NCI-H146 (cell line): ENCODE results near the gene CD2BP2.
A peak's percentile ranks its signal among the peaks of the same experiment; 100 is the strongest.

Source experiments
- DNase-seq: peaks from one replicate; lab custom pipeline; 2025; lab: John Stamatoyannopoulos, UW

The CD2BP2 gene

GRCh38 chr16:30378236-30379157, 23.4 kb upstream of the CD2BP2 start:
- peak; percentile 99 for DNase-seq

- peak; percentile 94 for DNase-seq
These were observed 22.7 kb upstream of the CD2BP2 start for GRCh38 chr16:30377812-30378235.

- DNase-seq, result no peak
These were observed 22.1 kb upstream of the CD2BP2 start for GRCh38 chr16:30377050-30377811.

- no peak for DNase-seq
These were observed 21.4 kb upstream of the CD2BP2 start for GRCh38 chr16:30376461-30376902.

GRCh38 chr16:30375864-30376263, 20.8 kb upstream of the CD2BP2 start:
- DNase-seq, result no peak

GRCh38 chr16:30374538-30374937, 19.4 kb upstream of the CD2BP2 start, which contains the start of gene MYL11:
Gene MYL11 (plus strand): TSS chr16:30374802. CDS start chr16:30374858, 56 bp downstream.
- DNase-seq, result no peak

GRCh38 chr16:30372725-30373124, 17.6 kb upstream of the CD2BP2 start:
- DNase-seq, result no peak

GRCh38 chr16:30372038-30372712, 17.1 kb upstream of the CD2BP2 start:
- DNase-seq, result no peak

GRCh38 chr16:30371248-30371816, 16.2 kb upstream of the CD2BP2 start:
- DNase-seq, result no peak

GRCh38 chr16:30370456-30371247, 15.5 kb upstream of the CD2BP2 start, which contains the start of gene TBC1D10B:
Gene TBC1D10B (minus strand): TSS chr16:30370494. CDS start chr16:30370183, 311 bp downstream.
- DNase-seq, result peak; percentile 100

- no peak for DNase-seq
These were observed 14.9 kb upstream of the CD2BP2 start for GRCh38 chr16:30369938-30370455.

- no peak for DNase-seq
These were observed 14.2 kb upstream of the CD2BP2 start for GRCh38 chr16:30369091-30369937.

GRCh38 chr16:30368792-30369090, 13.6 kb upstream of the CD2BP2 start:
- DNase-seq, result no peak

GRCh38 chr16:30368122-30368791, 13.1 kb upstream of the CD2BP2 start:
- no peak for DNase-seq

GRCh38 chr16:30367349-30368009, 12.4 kb upstream of the CD2BP2 start:
- no peak for DNase-seq

GRCh38 chr16:30366511-30366910, 11.4 kb upstream of the CD2BP2 start:
- DNase-seq, result no peak

- DNase-seq, result no peak
These were observed 10.1 kb upstream of the CD2BP2 start for GRCh38 chr16:30365200-30365599.

GRCh38 chr16:30361180-30361579, 6.1 kb upstream of the CD2BP2 start:
- DNase-seq, result no peak

GRCh38 chr16:30359871-30360170, 4.7 kb upstream of the CD2BP2 start:
- no peak for DNase-seq
